ENCODE results near the gene TMEM191C.
"Not testable (repeated sequence)": the region's sequence is repeated elsewhere in the genome, so short reads cannot be mapped to it uniquely, and the experiment has no call there.

TMEM191C gene

GRCh38 chr22:21467337-21468193 is at the start of gene TMEM191C:
TSS of gene TMEM191C (plus strand) at chr22:21467387. CDS start at chr22:21467460, 73 bp downstream.
- DNase-seq: not testable (repeated sequence)

DNA sequence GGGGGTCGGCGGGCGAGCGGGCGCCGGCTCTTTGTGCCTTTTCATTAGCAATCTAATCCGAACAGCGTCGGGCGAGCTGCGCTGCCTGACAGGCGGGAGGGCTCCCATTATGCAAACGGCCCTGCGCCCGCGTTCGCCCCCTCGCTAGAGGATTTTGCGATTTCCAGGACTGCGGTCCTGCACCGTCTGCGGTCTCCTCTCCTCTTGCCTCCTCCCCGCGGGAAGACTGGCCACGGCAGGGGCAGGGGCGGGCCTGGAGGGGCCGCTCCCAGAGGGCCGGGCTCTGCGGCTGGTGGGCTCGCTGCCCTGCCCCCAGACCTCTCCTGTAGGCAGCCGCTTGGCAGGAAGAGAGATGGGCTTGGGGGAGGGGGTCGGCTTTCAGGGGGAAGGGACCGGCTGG is 49.3 kb upstream of the TMEM191C start:
- not testable (repeated sequence) for DNase-seq

DNA sequence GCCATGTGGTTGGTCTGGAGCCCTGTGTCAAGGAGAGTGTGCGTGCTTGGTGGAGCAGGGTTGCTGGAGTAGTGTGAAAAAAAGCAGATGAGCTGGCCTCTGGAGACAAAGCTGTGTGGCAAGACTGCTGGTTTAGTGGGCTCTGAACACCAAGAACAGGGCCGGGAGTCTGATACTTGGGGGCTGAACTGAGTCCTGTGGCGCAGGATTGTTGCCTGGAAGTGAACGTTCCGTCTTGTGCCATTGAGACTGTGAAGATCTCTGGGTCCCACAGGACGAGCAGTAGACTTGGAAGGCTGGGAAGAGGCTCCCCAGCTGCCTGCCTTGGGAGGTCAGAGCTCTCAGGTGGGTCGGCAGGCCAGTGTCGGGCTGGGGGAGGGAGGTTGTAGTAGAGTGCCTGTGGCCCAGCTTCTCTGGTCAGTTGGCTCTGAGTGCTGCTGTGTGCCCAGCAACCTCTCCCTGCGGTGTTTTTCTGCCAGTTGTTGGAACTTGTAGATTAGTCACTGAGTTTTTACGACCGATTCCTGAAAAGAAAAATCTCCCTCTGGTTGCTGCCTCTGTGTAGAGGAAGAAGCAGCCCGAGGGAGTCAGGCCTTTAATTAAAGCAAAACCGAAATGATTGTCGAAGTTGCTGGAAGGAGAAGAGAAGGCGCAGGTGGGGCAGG is 48.1 kb upstream of the TMEM191C start:
- DNase-seq: not testable (repeated sequence)

GRCh38 chr22:21420180-21420763 is 46.9 kb upstream of the TMEM191C start:
- DNase-seq: not testable (repeated sequence)

DNA sequence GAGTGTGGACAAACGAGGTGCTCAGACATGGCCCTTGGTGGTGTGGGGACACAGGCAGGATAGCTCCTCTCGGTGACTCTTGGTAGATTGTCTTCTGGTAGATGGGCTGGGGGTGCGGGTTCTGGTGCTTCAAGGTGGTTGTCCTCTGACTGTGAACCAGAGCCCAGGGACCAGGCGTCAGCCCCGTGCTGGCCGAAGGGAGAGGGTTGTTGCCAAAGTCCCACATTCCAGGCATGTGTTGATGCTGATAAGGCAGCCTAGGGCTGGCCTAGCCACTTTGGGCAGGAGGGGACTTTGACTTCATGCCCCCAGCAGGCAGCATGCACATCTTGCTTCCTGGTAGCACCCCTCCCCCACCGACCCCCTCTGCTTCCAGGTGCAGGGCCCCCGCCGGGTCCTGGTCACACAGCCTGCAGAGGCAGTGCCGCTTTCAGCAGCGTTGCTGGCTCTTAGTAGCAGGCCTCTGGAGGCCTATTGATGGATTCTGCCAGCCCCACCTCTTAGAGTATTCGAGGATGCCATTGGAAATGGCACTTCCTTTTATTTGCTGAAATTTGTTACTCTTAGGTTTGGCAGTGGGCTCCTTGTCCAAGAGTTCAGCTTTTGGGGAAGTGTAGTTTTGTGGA is 43.0 kb upstream of the TMEM191C start:
- not testable (repeated sequence) for DNase-seq

DNA sequence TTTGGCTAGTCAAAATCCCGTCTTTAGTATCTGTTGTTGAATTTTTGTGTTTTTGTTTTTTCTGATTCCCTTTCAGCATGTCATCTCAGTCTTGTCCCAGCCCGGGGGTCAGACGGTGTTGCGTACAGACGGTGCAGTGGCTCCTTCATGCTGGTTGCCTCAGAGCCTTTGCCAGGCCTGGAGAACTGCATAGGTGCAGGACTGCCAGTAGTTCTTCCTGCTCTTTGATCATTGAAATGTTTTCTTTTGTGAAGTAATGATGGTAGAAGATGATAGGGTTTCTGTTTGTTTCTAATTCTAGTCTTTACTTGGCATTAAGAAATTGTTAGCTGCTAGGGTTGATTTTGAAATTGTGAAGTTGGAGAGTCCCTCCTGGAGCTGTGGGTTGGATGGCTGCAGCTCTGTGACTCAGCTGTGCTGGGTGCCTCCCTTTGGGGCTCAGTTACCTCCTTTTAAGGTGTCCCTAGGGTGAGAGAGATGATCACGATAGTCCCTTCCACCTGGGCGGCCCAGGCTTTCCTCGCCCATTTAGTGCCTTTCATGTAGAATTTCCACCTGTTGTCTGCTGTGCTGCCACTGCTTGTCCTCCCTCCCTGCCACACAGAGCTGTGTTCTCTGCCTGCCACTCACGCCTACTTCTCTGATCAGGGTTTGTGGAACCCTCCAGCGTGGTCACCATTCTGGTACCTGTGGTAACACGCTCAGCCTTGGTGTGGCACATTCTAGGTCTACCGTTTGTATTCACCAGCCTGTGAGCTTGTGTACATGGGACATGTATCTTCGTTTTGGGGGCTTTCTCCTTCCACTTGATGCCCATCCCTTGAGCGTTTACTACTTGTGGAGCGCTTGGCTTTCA is 32.6 kb upstream of the TMEM191C start:
- not testable (repeated sequence) for DNase-seq

DNA sequence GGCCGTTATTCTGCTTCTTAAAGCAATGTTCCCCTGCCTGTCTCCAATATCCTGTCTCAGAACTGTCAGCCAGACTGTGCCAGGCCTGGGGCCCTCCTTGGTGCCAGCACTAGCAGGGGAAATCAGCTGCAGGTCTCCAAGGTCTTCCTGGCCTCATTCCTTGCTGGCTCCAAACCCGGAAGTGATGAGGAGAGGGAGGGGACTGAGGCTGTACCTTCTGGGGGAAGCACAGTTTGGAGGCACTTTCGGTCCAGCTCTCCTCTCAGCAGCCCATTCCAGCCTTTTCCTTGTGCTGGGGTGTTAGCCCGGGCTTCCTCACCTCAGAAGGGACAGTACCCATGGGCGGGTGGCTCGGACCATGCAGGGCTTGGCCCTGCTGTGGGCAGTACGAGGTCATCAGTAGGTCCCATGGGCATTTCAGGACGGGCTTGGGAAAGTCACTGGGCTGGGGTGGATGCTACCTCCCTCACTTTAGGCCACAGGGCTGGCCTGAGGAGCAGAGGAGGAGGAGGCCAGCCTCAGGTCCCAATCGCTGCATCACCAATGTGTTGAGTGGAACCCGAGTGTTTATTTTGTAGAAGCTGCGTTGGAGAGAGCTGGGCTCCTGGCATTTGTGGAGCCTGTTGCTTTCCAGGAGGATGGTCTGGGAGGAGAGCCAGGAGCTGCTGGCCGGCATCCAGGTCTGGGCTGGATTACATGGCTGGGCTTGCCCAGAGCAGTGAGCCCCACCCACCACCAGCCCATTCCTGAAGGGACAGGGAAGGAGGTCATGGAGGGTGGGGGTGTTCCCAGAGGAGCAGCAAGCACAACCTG is 31.0 kb upstream of the TMEM191C start:
- DNase-seq: not testable (repeated sequence)

DNA sequence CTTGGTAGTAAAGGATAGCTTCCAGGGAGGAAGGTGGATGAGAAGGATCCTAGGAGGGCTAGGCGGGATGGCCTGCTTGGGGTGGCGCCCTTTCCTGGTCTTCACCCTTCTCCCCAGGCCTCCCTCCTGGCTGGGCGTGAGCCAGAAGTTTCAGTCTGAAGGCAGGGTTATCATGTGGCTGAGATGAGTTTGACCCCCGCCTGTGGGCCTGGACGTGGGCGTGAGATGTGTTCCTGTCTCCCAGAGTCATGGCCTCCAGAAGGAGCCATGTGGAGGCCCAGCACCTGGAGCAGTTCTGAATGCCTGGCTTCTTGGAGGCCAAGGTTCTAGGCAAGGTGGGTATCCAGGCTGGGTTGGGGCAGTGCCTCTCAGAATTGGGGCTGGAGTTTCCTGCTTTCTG is 29.2 kb upstream of the TMEM191C start:
- not testable (repeated sequence) for DNase-seq

DNA sequence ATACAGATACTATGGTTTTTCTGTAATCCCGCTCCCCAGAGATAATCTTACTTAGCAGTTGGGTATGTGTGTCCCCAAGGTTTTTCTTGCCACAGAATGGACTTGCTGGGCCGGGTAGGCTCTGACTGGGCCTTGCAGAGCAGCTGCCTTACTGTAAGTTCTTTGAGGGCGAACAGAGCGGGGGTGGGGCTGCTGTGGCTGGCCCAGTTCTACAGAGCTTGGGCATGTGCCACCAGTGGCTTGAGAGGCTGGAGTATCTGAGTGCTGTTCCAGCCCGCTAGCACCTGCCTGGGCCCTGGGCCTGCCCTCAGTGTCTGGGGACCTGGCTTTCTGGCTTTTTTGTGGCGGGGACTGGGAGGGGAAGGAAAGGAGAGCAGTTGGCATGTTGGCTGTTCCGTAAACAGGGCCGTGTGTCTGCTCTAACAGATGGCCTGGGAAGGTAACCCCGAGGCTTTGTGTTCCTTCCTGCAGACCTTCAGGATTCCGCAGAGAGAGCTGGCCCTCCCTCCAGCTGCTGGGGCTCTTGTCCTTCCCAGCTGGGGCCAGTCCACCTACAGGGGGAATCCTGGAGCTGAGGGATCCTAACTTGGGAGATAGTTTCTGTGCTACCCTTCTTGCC is 27.1 kb upstream of the TMEM191C start:
- not testable (repeated sequence) for DNase-seq

DNA sequence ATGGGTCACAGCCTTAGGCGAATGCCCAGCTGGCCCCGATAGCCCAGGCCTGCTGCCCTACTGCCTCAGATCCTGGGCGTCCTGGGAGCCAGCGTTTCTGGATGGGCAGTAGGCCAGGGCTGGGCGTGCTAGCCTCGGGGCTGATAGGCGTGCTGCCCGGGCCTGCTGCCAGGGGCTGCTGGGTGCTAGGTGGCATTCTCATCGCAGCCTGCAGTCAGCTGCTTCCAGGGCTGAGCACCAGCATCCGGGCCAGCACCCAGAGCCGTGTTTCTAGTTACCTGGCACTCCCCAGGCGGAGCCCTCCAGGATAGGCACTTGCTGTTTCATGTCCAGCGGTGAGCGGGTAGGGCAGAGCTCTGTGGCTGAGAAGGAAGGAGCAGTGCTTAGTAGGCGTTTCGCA is 26.5 kb upstream of the TMEM191C start:
- DNase-seq: not testable (repeated sequence)

- not testable (repeated sequence) for DNase-seq
Measured at GRCh38 chr22:21441170-21441569, 26.0 kb upstream of the TMEM191C start.

DNA sequence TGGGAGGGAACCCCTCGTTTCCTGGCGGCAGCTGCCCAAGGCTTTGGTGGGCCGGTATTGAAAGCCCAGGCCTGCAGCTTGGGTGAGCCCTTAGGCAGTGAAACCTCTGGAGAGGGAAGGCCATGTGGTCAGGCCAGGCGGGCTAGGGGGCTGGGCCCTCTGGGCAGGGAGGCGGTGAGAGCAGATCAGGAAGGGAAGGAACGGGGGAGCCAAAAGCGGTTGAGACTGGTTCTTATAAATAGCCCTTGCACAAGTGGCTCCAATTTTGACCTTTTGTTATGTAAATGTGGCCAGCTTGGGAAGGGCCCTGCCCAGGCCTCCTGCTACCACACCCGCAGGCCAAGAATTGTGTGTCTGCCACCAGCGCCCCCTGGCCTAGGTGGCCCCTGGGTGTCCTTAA is 25.1 kb upstream of the TMEM191C start:
- DNase-seq: not testable (repeated sequence)

GRCh38 chr22:21442646-21443045 is 24.5 kb upstream of the TMEM191C start:
- not testable (repeated sequence) for DNase-seq

GRCh38 chr22:21443057-21443734 is 24.0 kb upstream of the TMEM191C start:
- no peak for DNase-seq

DNA sequence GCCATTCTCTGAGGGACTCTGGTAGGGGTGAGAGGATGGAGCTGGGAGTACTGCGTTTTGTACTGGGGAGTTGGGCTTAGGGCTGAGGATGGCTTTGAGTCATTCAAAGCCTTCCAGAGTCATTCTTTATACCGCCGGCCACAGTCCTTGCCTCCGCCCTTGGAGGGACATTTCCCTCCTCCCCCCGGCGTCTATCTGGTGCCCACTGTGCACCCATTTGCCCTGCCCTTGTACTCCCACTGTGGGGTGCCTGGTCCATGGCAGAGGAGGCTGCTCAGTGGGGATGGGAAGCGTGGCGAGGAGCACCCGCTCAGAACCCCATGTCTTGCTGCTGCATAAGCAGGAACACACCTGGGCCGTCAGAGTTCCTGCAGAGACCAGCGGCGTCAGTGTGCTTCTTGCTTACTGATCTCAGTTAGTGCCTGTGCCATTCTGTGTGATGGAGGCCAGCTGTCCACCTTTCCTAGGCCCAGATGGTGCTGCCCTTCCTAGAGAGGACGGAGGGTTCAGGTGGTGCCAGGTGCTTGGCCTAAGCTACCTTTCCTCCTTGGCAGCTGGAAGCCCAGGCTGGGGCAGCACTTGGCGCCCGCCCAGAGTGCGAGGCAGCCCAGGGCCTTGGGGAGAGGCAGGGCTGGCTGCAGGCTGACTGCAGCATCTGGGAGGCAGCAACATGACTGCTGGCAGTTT is 23.3 kb upstream of the TMEM191C start:
- no peak for DNase-seq

GRCh38 chr22:21444701-21445436 is 22.3 kb upstream of the TMEM191C start:
- DNase-seq: no peak

GRCh38 chr22:21445437-21446127 is 21.6 kb upstream of the TMEM191C start:
- DNase-seq: no peak
